ENCODE results near the gene SLC39A11. TPM values are rescaled to one million over a fixed set of nuclear protein-coding genes. Genes with fewer than 3 reads are reported as not detected.

SLC39A11 gene
- polyA plus RNA-seq, 1 of the 3 experiments (the other 2 are of a cell fraction) = 23.5 TPM

- no peaks in the 10 kb centered on the region for H3F3A ChIP-seq (replicated peaks; ENCODE audit: insufficient read depth)
- ChIA-PET CTCF (interaction anchor here (0.9 to 4.0 kb wide), 4 partner anchors 9 to 400 kb away, joined by 3 to 16 read pairs (median 5); no protein-coding TSS in a partner anchor), POLR2A (no interaction called here)
- H3K9me3 ChIP-seq = no peaks in the 10 kb centered on the region
- no peak overlapping the region for H3K4me3 ChIP-seq (ENCODE audit: low read depth in 2 of 2, low read length in 1 of 2)
- H3K9me2 ChIP-seq = no peaks in the 10 kb centered on the region
- 88% methylated on average over 3 of the region's 3 CpGs for WGBS (ENCODE audit: low lambda C conversion rate)
- no peaks in the 10 kb centered on the region for H3K79me2 ChIP-seq (ENCODE audit: insufficient read depth)
- TF ChIP-seq GATA2 (CRISPR knock-in tag; IDR thresholded peaks at IDR 0.05) (no peak), MAX (IDR thresholded peaks at IDR 0.05; ENCODE audit: low read depth) (no peak), RFX5 (IDR thresholded peaks at IDR 0.05; ENCODE audit: low read length) (no peak), FOSL2 (IDR thresholded peaks at IDR 0.05; ENCODE audit: borderline replicate concordance, low read depth) (no peak), MEF2A (IDR thresholded peaks at IDR 0.05; ENCODE audit: borderline replicate concordance, low read depth) (no peak), FOXJ3 (CRISPR knock-in tag; IDR thresholded peaks at IDR 0.05) (no peak), ELF1 (IDR thresholded peaks at IDR 0.05) (no peak), USF1 (IDR thresholded peaks at IDR 0.05; ENCODE audit: borderline replicate concordance, low read depth) (no peak), RCOR1 (IDR thresholded peaks at IDR 0.05; ENCODE audit: low read length) (no peak), USF2 (IDR thresholded peaks at IDR 0.05; ENCODE audit: borderline replicate concordance, low read depth, low read length) (no peak), CHD2 (IDR thresholded peaks at IDR 0.05; ENCODE audit: low read length, partially characterized antibody) (no peak), GABPA (IDR thresholded peaks at IDR 0.05; ENCODE audit: low read depth) (no peak)
- H2AFZ ChIP-seq (ENCODE audit: low read depth) = no peak overlapping the region
- no peak overlapping the region for H3K4me2 ChIP-seq
- DNase-seq = no peak
- no peak overlapping the region for H3K27ac ChIP-seq (ENCODE audit: low read depth in 2 of 2, low read length in 1 of 2)
- no peaks in the 10 kb centered on the region for H3K4me1 ChIP-seq (ENCODE audit: control insufficient read depth in 1 of 2, insufficient read depth in 2 of 2, low read depth in 1 of 2, low read length in 1 of 2)
- H3K9ac ChIP-seq = no peak overlapping the region
- no peaks in the 10 kb centered on the region for H4K20me1 ChIP-seq (ENCODE audit: insufficient read depth)
- no peaks in the 10 kb centered on the region for H3K36me3 ChIP-seq (replicated peaks in 1 of 2; ENCODE audit: control insufficient read depth in 1 of 2, insufficient read depth in 2 of 2, low read length in 1 of 2)
- no peaks in the 10 kb centered on the region for H3K27me3 ChIP-seq (ENCODE audit: insufficient read depth)
Measured at GRCh38 chr17:72756256-72756655, 336.2 kb downstream of the SLC39A11 start.

GRCh38 chr17:72754513-72754912, 338.0 kb downstream of the SLC39A11 start:
- no peak overlapping the region for H3K9ac ChIP-seq
- POLR2A ChIA-PET = no interaction called here

More at GRCh38 chr17:72754513-72754912, 338.0 kb downstream of the SLC39A11 start:
- no peak overlapping the region for H3K4me2 ChIP-seq
- H3K4me1 ChIP-seq (ENCODE audit: control insufficient read depth in 1 of 2, insufficient read depth in 2 of 2, low read depth in 1 of 2, low read length in 1 of 2) = no peaks in the 10 kb centered on the region
- H3K27me3 ChIP-seq (ENCODE audit: insufficient read depth) = no peaks in the 10 kb centered on the region
- no peaks in the 10 kb centered on the region for H3F3A ChIP-seq (replicated peaks; ENCODE audit: insufficient read depth)
- CTCF ChIA-PET = interaction anchor here (1.7 to 4.0 kb wide), 2 partner anchors 13 to 29 kb away, joined by 3 to 16 read pairs; no protein-coding TSS in a partner anchor
- H3K4me3 ChIP-seq (ENCODE audit: low read depth in 2 of 2, low read length in 1 of 2) = no peak overlapping the region
- H3K27ac ChIP-seq (ENCODE audit: low read depth in 2 of 2, low read length in 1 of 2) = no peak overlapping the region
- H3K36me3 ChIP-seq (replicated peaks in 1 of 2; ENCODE audit: control insufficient read depth in 1 of 2, insufficient read depth in 2 of 2, low read length in 1 of 2) = no peaks in the 10 kb centered on the region
- H2AFZ ChIP-seq (ENCODE audit: low read depth) = no peak overlapping the region
- no peaks in the 10 kb centered on the region for H3K9me3 ChIP-seq
- 90% methylated on average over 6 of the region's 6 CpGs for WGBS (ENCODE audit: low lambda C conversion rate)
- TF ChIP-seq ZBTB33 (IDR thresholded peaks at IDR 0.05; ENCODE audit: borderline replicate concordance, low read depth) = no peak
- TF ChIP-seq JUND (IDR thresholded peaks at IDR 0.05) = no peak
- no peak for TF ChIP-seq CHD2 (IDR thresholded peaks at IDR 0.05; ENCODE audit: low read length, partially characterized antibody)
- TF ChIP-seq REST (IDR thresholded peaks at IDR 0.05; ENCODE audit: low read depth, low read length) = no peak
- no peak for TF ChIP-seq EP300 (IDR thresholded peaks at IDR 0.05; ENCODE audit: borderline replicate concordance in 1 of 2, low read depth in 1 of 2, low read length in 1 of 2)
- no peak for TF ChIP-seq TEAD4 (IDR thresholded peaks at IDR 0.05; ENCODE audit: borderline replicate concordance, insufficient read depth)
- TF ChIP-seq EZH2phosphoT487 (IDR thresholded peaks at IDR 0.05; ENCODE audit: borderline replicate concordance, low read depth) = no peak
- TF ChIP-seq RFX5 (IDR thresholded peaks at IDR 0.05; ENCODE audit: low read length) = no peak
- H4K20me1 ChIP-seq (ENCODE audit: insufficient read depth) = no peaks in the 10 kb centered on the region
- no peak for DNase-seq
- no peaks in the 10 kb centered on the region for H3K79me2 ChIP-seq (ENCODE audit: insufficient read depth)
- H3K9me2 ChIP-seq = no peaks in the 10 kb centered on the region
